ENCODE data around the gene DEFB118. TPM values are rescaled to one million over a fixed set of nuclear protein-coding genes. Genes with fewer than 3 reads are reported as not detected.

Gene DEFB118
- polyA plus RNA-seq (not detected in 3 replicates), polyA minus RNA-seq (not detected in 3 replicates)
- polyA plus RNA-seq (2011; ENCODE audit: low read depth): not detected
- polyA plus RNA-seq (2011; cell fraction: cytosol; rRNA removed): not detected in 2 replicates
- not detected in 2 replicates for polyA plus RNA-seq (2011; cell fraction: nucleus; rRNA removed)
- not detected in 2 replicates for polyA plus RNA-seq (2012; ENCODE audit: low replicate concordance)
- polyA minus RNA-seq (2011; cell fraction: cytosol; rRNA and poly(A)+ RNA removed): not detected
- not detected in 2 replicates for polyA minus RNA-seq (2011; cell fraction: nucleus; rRNA and poly(A)+ RNA removed)

GRCh38 chr20:31368301-31368700 is at the start of gene DEFB118:
Gene DEFB118, plus strand, starts transcription at chr20:31368601. Its CDS starts 50 bp downstream, at chr20:31368651.
- Histone ChIP-seq H3K27me3 (ENCODE audit: control insufficient read depth, extremely low read depth, insufficient read depth, low read length) (no peaks in the 10 kb centered on the region), H3K9me3 (ENCODE audit: control insufficient read depth, low read depth, low read length) (no peaks in the 10 kb centered on the region), H3K27ac (ENCODE audit: control insufficient read depth, insufficient read depth, low read length) (no peak within 1 kb of the TSS), H3K9ac (ENCODE audit: control insufficient read depth, extremely low read depth, insufficient read depth, low read length) (no peak within 1 kb of the TSS), H3K79me2 (ENCODE audit: control insufficient read depth, insufficient read depth, low read length) (no peaks in the 10 kb centered on the region), H4K20me1 (ENCODE audit: control insufficient read depth, extremely low read depth, insufficient read depth, low read length) (no peaks in the 10 kb centered on the region), H3K9me1 (ENCODE audit: control insufficient read depth, extremely low read depth, insufficient read depth, low read length) (no peaks in the 10 kb centered on the region), H2AFZ (ENCODE audit: control insufficient read depth, low read length) (no peak within 1 kb of the TSS), H3K4me3 (ENCODE audit: control insufficient read depth in 2 of 3, extremely low read depth in 1 of 3, insufficient read depth in 2 of 3, low read depth in 1 of 3, low read length in 3 of 3) (no peak within 1 kb of the TSS), H3K4me1 (ENCODE audit: control insufficient read depth, extremely low read depth, insufficient read depth, low read length) (no peaks in the 10 kb centered on the region), H3K36me3 (ENCODE audit: control insufficient read depth in 2 of 2, extremely low read depth in 1 of 2, insufficient read depth in 2 of 2, low read length in 2 of 2) (no peaks in the 10 kb centered on the region), H3K4me2 (ENCODE audit: control insufficient read depth, extremely low read depth, insufficient read depth, low read depth, low read length) (no peak within 1 kb of the TSS)
- dilution Hi-C loops (cut with MboI; ENCODE audit: extremely low pct_ligation_motif_present, low sequenced_read_pairs): no loop called here
- TF ChIP-seq, protein P1, sequence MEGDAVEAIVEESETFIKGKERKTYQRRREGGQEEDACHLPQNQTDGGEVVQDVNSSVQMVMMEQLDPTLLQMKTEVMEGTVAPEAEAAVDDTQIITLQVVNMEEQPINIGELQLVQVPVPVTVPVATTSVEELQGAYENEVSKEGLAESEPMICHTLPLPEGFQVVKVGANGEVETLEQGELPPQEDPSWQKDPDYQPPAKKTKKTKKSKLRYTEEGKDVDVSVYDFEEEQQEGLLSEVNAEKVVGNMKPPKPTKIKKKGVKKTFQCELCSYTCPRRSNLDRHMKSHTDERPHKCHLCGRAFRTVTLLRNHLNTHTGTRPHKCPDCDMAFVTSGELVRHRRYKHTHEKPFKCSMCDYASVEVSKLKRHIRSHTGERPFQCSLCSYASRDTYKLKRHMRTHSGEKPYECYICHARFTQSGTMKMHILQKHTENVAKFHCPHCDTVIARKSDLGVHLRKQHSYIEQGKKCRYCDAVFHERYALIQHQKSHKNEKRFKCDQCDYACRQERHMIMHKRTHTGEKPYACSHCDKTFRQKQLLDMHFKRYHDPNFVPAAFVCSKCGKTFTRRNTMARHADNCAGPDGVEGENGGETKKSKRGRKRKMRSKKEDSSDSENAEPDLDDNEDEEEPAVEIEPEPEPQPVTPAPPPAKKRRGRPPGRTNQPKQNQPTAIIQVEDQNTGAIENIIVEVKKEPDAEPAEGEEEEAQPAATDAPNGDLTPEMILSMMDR (optimal IDR thresholded peaks at IDR 0.05 in 1 of 3, IDR thresholded peaks at IDR 0.05 in 1 of 3, conservative IDR thresholded peaks at IDR 0.05 in 1 of 3; ENCODE audit: extremely low read depth in 1 of 3, insufficient read depth in 2 of 3, low read length in 3 of 3): no peak
- TF ChIP-seq EZH2 (IDR thresholded peaks at IDR 0.05; ENCODE audit: low read length): no peak
- DNase-seq (ENCODE audit: low read depth, low spot score): no peak
- no peak for FAIRE-seq

GRCh38 chr20:31322504-31322903 is 45.9 kb upstream of the DEFB118 start:
- Histone ChIP-seq H3K9ac (ENCODE audit: control insufficient read depth, extremely low read depth, insufficient read depth, low read length) (no peak overlapping the region), H3K27ac (ENCODE audit: control insufficient read depth, insufficient read depth, low read length) (no peak overlapping the region), H3K9me3 (ENCODE audit: control insufficient read depth, low read depth, low read length) (no peaks in the 10 kb centered on the region), H4K20me1 (ENCODE audit: control insufficient read depth, extremely low read depth, insufficient read depth, low read length) (no peaks in the 10 kb centered on the region), H3K4me3 (ENCODE audit: control insufficient read depth in 2 of 3, extremely low read depth in 1 of 3, insufficient read depth in 2 of 3, low read depth in 1 of 3, low read length in 3 of 3) (no peak overlapping the region), H3K4me2 (ENCODE audit: control insufficient read depth, extremely low read depth, insufficient read depth, low read depth, low read length) (no peak overlapping the region), H3K27me3 (ENCODE audit: control insufficient read depth, extremely low read depth, insufficient read depth, low read length) (no peaks in the 10 kb centered on the region), H3K9me1 (ENCODE audit: control insufficient read depth, extremely low read depth, insufficient read depth, low read length) (no peaks in the 10 kb centered on the region), H3K79me2 (ENCODE audit: control insufficient read depth, insufficient read depth, low read length) (no peaks in the 10 kb centered on the region), H2AFZ (ENCODE audit: control insufficient read depth, low read length) (no peak overlapping the region), H3K4me1 (ENCODE audit: control insufficient read depth, extremely low read depth, insufficient read depth, low read length) (no peaks in the 10 kb centered on the region), H3K36me3 (ENCODE audit: control insufficient read depth in 2 of 2, extremely low read depth in 1 of 2, insufficient read depth in 2 of 2, low read length in 2 of 2) (no peaks in the 10 kb centered on the region)
- TF ChIP-seq EZH2 (IDR thresholded peaks at IDR 0.05; ENCODE audit: low read length): no peak
- TF ChIP-seq, protein P1 (optimal IDR thresholded peaks at IDR 0.05 in 1 of 3, IDR thresholded peaks at IDR 0.05 in 1 of 3, conservative IDR thresholded peaks at IDR 0.05 in 1 of 3; ENCODE audit: extremely low read depth in 1 of 3, insufficient read depth in 2 of 3, low read length in 3 of 3): no peak
- FAIRE-seq (no peak), DNase-seq (ENCODE audit: low read depth, low spot score) (no peak)
- dilution Hi-C loops (cut with MboI; ENCODE audit: extremely low pct_ligation_motif_present, low sequenced_read_pairs): no loop called here

Measured in keratinocyte (primary cell).